ENCODE data around the gene ATP11C. TPM values are rescaled to one million over a fixed set of nuclear protein-coding genes. Genes with fewer than 3 reads are reported as not detected.

Gene ATP11C
- total and polyA plus RNA-seq, 9 of the 15 experiments (the other 6 are each of a cell fraction or from before 2014, with no cell fraction given): 18.2 to 42.2 (median 29.4) TPM

- TF ChIP-seq NUFIP1 (IDR thresholded peaks at IDR 0.05; ENCODE audit: partially characterized antibody) (no peak), MTA3 (IDR thresholded peaks at IDR 0.05; ENCODE audit: borderline replicate concordance) (no peak), GABPA (tag; conservative IDR thresholded peaks at IDR 0.05; ENCODE audit: low read depth) (no peak), ZNF316 (IDR thresholded peaks at IDR 0.05) (peak; percentile 36; the same call in 1 of the 2 replicates), CEBPG (CRISPR knock-in tag; IDR thresholded peaks at IDR 0.05) (no peak), CEBPG (tag; conservative IDR thresholded peaks at IDR 0.05 in 1 of 2, IDR thresholded peaks at IDR 0.05 in 1 of 2) (no peak), SAFB2 (IDR thresholded peaks at IDR 0.05; ENCODE audit: borderline replicate concordance, low read depth, low read length, severe bottlenecking) (no peak), CXXC5 (CRISPR knock-in tag; IDR thresholded peaks at IDR 0.05) (no peak)
- TF ChIP-seq, protein P1, sequence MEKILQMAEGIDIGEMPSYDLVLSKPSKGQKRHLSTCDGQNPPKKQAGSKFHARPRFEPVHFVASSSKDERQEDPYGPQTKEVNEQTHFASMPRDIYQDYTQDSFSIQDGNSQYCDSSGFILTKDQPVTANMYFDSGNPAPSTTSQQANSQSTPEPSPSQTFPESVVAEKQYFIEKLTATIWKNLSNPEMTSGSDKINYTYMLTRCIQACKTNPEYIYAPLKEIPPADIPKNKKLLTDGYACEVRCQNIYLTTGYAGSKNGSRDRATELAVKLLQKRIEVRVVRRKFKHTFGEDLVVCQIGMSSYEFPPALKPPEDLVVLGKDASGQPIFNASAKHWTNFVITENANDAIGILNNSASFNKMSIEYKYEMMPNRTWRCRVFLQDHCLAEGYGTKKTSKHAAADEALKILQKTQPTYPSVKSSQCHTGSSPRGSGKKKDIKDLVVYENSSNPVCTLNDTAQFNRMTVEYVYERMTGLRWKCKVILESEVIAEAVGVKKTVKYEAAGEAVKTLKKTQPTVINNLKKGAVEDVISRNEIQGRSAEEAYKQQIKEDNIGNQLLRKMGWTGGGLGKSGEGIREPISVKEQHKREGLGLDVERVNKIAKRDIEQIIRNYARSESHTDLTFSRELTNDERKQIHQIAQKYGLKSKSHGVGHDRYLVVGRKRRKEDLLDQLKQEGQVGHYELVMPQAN (IDR thresholded peaks at IDR 0.05; ENCODE audit: borderline replicate concordance): no peak
- TF ChIP-seq, protein P2, sequence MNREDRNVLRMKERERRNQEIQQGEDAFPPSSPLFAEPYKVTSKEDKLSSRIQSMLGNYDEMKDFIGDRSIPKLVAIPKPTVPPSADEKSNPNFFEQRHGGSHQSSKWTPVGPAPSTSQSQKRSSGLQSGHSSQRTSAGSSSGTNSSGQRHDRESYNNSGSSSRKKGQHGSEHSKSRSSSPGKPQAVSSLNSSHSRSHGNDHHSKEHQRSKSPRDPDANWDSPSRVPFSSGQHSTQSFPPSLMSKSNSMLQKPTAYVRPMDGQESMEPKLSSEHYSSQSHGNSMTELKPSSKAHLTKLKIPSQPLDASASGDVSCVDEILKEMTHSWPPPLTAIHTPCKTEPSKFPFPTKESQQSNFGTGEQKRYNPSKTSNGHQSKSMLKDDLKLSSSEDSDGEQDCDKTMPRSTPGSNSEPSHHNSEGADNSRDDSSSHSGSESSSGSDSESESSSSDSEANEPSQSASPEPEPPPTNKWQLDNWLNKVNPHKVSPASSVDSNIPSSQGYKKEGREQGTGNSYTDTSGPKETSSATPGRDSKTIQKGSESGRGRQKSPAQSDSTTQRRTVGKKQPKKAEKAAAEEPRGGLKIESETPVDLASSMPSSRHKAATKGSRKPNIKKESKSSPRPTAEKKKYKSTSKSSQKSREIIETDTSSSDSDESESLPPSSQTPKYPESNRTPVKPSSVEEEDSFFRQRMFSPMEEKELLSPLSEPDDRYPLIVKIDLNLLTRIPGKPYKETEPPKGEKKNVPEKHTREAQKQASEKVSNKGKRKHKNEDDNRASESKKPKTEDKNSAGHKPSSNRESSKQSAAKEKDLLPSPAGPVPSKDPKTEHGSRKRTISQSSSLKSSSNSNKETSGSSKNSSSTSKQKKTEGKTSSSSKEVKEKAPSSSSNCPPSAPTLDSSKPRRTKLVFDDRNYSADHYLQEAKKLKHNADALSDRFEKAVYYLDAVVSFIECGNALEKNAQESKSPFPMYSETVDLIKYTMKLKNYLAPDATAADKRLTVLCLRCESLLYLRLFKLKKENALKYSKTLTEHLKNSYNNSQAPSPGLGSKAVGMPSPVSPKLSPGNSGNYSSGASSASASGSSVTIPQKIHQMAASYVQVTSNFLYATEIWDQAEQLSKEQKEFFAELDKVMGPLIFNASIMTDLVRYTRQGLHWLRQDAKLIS (CRISPR knock-in tag; IDR thresholded peaks at IDR 0.05): no peak
Observed at GRCh38 chrX:139783030-139783429, 149.8 kb downstream of the ATP11C start (continued).

Data from K562 (cell line).